Vagina (tissue), 2 donors: ENCODE data around the gene DCLK2.

Experiments used
- POLR2A ChIP-seq, 2 donors: fragments of 450-650 bp; IDR thresholded peaks; one replicate each; pipeline ENCODE4 v1.6.1; 2017; ENCODE audit warnings: antibody characterized with exemption in 2 of 2, mild to moderate bottlenecking in 2 of 2, moderate library complexity in 2 of 2
- POLR2AphosphoS5 ChIP-seq, 2 donors: sonication (generic); formaldehyde crosslinking; IDR thresholded peaks; one replicate each; pipeline ENCODE4 v1.9.0; 2017; ENCODE audit warnings: antibody characterized with exemption in 2 of 2, mild to moderate bottlenecking in 2 of 2, low read depth in 1 of 2; ENCODE audit not compliant: insufficient read depth in 1 of 2
- TF ChIP-seq, protein P1 (sequence below), 3 experiments: fragments of 450-650 bp in 2 of 3; fragments of 200-600 bp in 1 of 3; sonication (generic) in 1 of 3; IDR thresholded peaks; one replicate each; pipeline ENCODE4 v1.5.1; 2017 to 2019; ENCODE audit warnings: antibody characterized with exemption in 3 of 3, mild to moderate bottlenecking in 2 of 3, moderate library complexity in 2 of 3

DNA sequence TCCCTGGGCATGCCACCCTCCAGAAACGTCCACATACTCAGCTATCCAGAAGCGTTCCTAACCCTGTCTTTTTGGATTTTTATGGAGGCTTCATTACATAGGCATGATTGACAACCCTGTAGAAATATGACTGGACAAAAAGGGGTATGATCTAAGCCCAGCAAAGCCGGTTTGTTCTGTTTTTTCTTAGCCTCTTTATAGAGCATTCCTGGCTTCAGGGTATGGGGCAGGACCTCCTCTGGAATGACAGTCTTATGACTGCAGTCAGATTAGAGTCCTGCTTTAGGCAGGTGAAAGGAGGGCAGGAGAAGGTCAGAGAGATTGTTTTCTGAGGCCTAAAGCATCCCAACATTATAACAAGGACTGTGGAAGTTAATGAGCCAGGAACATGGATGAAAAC, 137.4 kb downstream of the DCLK2 start:
- TF ChIP-seq POLR2AphosphoS5 (IDR thresholded peaks at IDR 0.05; ENCODE audit: insufficient read depth in 1 of 2, low read depth in 1 of 2) (no peak), POLR2A (IDR thresholded peaks at IDR 0.05) (no peak)
- TF ChIP-seq, protein P1, sequence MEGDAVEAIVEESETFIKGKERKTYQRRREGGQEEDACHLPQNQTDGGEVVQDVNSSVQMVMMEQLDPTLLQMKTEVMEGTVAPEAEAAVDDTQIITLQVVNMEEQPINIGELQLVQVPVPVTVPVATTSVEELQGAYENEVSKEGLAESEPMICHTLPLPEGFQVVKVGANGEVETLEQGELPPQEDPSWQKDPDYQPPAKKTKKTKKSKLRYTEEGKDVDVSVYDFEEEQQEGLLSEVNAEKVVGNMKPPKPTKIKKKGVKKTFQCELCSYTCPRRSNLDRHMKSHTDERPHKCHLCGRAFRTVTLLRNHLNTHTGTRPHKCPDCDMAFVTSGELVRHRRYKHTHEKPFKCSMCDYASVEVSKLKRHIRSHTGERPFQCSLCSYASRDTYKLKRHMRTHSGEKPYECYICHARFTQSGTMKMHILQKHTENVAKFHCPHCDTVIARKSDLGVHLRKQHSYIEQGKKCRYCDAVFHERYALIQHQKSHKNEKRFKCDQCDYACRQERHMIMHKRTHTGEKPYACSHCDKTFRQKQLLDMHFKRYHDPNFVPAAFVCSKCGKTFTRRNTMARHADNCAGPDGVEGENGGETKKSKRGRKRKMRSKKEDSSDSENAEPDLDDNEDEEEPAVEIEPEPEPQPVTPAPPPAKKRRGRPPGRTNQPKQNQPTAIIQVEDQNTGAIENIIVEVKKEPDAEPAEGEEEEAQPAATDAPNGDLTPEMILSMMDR (IDR thresholded peaks at IDR 0.05): no peak
